Hepatocyte (in vitro differentiated cells): Measurements from ENCODE around the gene MLX. TPM values are rescaled to one million over a fixed set of nuclear protein-coding genes. Genes with fewer than 3 reads are reported as not detected.
"Not testable (repeated sequence)": the region's sequence is repeated elsewhere in the genome, so short reads cannot be mapped to it uniquely, and the experiment has no call there.

Experiments used
- DNase-seq: peaks from one replicate; pipeline ENCODE4 v3.0.0-alpha.2; 2016; ENCODE audit warnings: low spot score
- H2AFZ ChIP-seq: fragments of 200-600 bp; sonication (generic); 2 replicates; pipeline ENCODE4 v1.6.0; 2016; ENCODE audit warnings: antibody characterized with exemption, mild to moderate bottlenecking
- H3K27ac ChIP-seq: fragments of 200-600 bp; sonication (generic); 2 replicates; pipeline ENCODE4 v1.5.1; 2016; ENCODE audit warnings: mild to moderate bottlenecking
- H3K27me3 ChIP-seq: fragments of 200-600 bp; sonication (generic); 2 replicates; pipeline ENCODE4 v1.6.1; 2016
- H3K36me3 ChIP-seq: fragments of 200-600 bp; sonication (generic); replicated peaks from 2 replicates; pipeline ENCODE4 v1.5.1; 2016; ENCODE audit warnings: low read depth; ENCODE audit not compliant: insufficient read depth
- H3K4me1 ChIP-seq: fragments of 200-600 bp; sonication (generic); 2 replicates; pipeline ENCODE4 v1.5.1; 2016; ENCODE audit warnings: mild to moderate bottlenecking, moderate library complexity; ENCODE audit not compliant: insufficient read depth
- H3K4me2 ChIP-seq: fragments of 200-600 bp; sonication (generic); 2 replicates; pipeline ENCODE4 v1.6.0; 2016
- H3K4me3 ChIP-seq: fragments of 200-600 bp; sonication (generic); 2 replicates; pipeline ENCODE4 v1.5.1; 2016; ENCODE audit warnings: mild to moderate bottlenecking
- H3K79me2 ChIP-seq: fragments of 200-600 bp; sonication (generic); 2 replicates; pipeline ENCODE4 v1.6.0; 2017; ENCODE audit warnings: mild to moderate bottlenecking
- H3K9me2 ChIP-seq: fragments of 200-600 bp; sonication (generic); replicated peaks from 2 replicates; pipeline ENCODE4 v1.6.0; 2017; ENCODE audit warnings: mild to moderate bottlenecking; ENCODE audit not compliant: insufficient read depth
- H3K9me3 ChIP-seq: fragments of 200-600 bp; sonication (generic); 2 replicates; pipeline ENCODE4 v1.5.1; 2016; ENCODE audit warnings: low read depth, mild to moderate bottlenecking
- H4K20me1 ChIP-seq: fragments of 200-600 bp; sonication (generic); 2 replicates; pipeline ENCODE4 v1.6.0; 2016; ENCODE audit warnings: mild to moderate bottlenecking; ENCODE audit not compliant: insufficient read depth, poor library complexity, severe bottlenecking
- CTCF ChIP-seq: fragments of 200-600 bp; sonication (generic); IDR thresholded peaks from 2 replicates; pipeline ENCODE4 v1.5.1; 2016; ENCODE audit warnings: antibody characterized with exemption, mild to moderate bottlenecking; ENCODE audit not compliant: poor library complexity
- EZH2 ChIP-seq: fragments of 200-600 bp; sonication (generic); IDR thresholded peaks from 2 replicates; pipeline ENCODE4 v1.6.1; 2016; ENCODE audit warnings: antibody characterized with exemption, mild to moderate bottlenecking, borderline replicate concordance
- EZH2phosphoT487 ChIP-seq: fragments of 200-600 bp; sonication (generic); IDR thresholded peaks from one replicate; pipeline ENCODE4 v1.6.1; 2018; ENCODE audit warnings: antibody characterized with exemption, mild to moderate bottlenecking, low read depth, moderate library complexity; ENCODE audit not compliant: unreplicated experiment, severe bottlenecking
- WGBS: methylation state at CpG from one replicate; pipeline ENCODE4 v1.1.6; 2016; ENCODE audit warnings: low lambda C conversion rate; ENCODE audit errors: missing lambda C conversion rate; 5-methylcytosine and 5-hydroxymethylcytosine counted together
- polyA plus RNA-seq: library from polyadenylated mRNA; unstranded; fragments of >200 nt; fragmentation: Nextera tagmentation; extraction: Ambion mirVana; gene quantifications from 2 replicates; pipeline ENCODE4 v1.2.1, GENCODE V29; 2016
- total RNA-seq: library from RNA; depleted of rRNA; stranded (reverse); fragments of >200 nt; gene quantifications from 2 replicates; pipeline ENCODE4 v1.2.3, GENCODE V29; 2014

Gene MLX
- total and polyA plus RNA-seq, 2 experiments from 2014 or later: 29.7 to 39.5 TPM

GRCh38 chr17:42548070-42548837 is 18.6 kb upstream of the MLX start:
- H3K4me3 ChIP-seq: peak overlapping the region; percentile 51
- H3K27me3 ChIP-seq: no peaks in the 10 kb centered on the region
- H2AFZ ChIP-seq: peak overlapping the region; percentile 24
- H3K4me2 ChIP-seq: peak overlapping the region; percentile 79
- peak; percentile 92 for DNase-seq
- H3K36me3 ChIP-seq: no peaks in the 10 kb centered on the region
- 13% methylated on average over 46 of the region's 74 CpGs for WGBS
- H3K9me2 ChIP-seq: no peaks in the 10 kb centered on the region
- peaks cover 7% of the 10 kb centered on the region for H3K4me1 ChIP-seq
- TF ChIP-seq CTCF (peak; percentile 59), EZH2phosphoT487 (no peak), EZH2 (no peak)
- H3K9me3 ChIP-seq: no peaks in the 10 kb centered on the region
- no peaks in the 10 kb centered on the region for H4K20me1 ChIP-seq
- H3K27ac ChIP-seq: no peak overlapping the region
- H3K79me2 ChIP-seq: no peaks in the 10 kb centered on the region

- no peaks in the 10 kb centered on the region for H4K20me1 ChIP-seq
- peak overlapping the region; percentile 51 for H3K4me3 ChIP-seq
- H3K9me3 ChIP-seq: no peaks in the 10 kb centered on the region
- no peak overlapping the region for H3K27ac ChIP-seq
- TF ChIP-seq EZH2: no peak
- TF ChIP-seq CTCF: no peak
- TF ChIP-seq EZH2phosphoT487: no peak
- peaks cover 14% of the 10 kb centered on the region for H3K4me1 ChIP-seq
- peak overlapping the region; percentile 79 for H3K4me2 ChIP-seq
- H3K27me3 ChIP-seq: no peaks in the 10 kb centered on the region
- H3K36me3 ChIP-seq: no peaks in the 10 kb centered on the region
- WGBS: 81% methylated on average over 14 of the region's 14 CpGs
- no peaks in the 10 kb centered on the region for H3K9me2 ChIP-seq
- no peak for DNase-seq
- peaks cover 8% of the 10 kb centered on the region for H3K79me2 ChIP-seq
- H2AFZ ChIP-seq: no peak overlapping the region
Measured at GRCh38 chr17:42548993-42549755, 17.7 kb upstream of the MLX start.

GRCh38 chr17:42552736-42553135 is 14.2 kb upstream of the MLX start, which contains the start of gene HSD17B1:
HSD17B1 (plus strand) TSS chr17:42552923; CDS start chr17:42552934, 11 bp downstream.
- not testable (repeated sequence) for H3K36me3 ChIP-seq, H3K9me2 ChIP-seq, H2AFZ ChIP-seq, H4K20me1 ChIP-seq, DNase-seq, H3K4me3 ChIP-seq, H3K27me3 ChIP-seq, H3K9me3 ChIP-seq
- H3K79me2 ChIP-seq: peaks cover 26% of the 10 kb centered on the region
- peaks cover 20% of the 10 kb centered on the region for H3K4me1 ChIP-seq
- 97% methylated on average over 9 of the region's 15 CpGs for WGBS
- H3K27ac ChIP-seq: peak within 1 kb of the TSS; percentile 96
- H3K4me2 ChIP-seq: peak within 1 kb of the TSS; percentile 98
